HUES48 (cell line): ENCODE measurements around the gene SLC35A3.
"Not testable (repeated sequence)": the region's sequence is repeated elsewhere in the genome, so short reads cannot be mapped to it uniquely, and the experiment has no call there.

Source experiments
- H3K27ac ChIP-seq: one replicate; pipeline ENCODE4 v1.7.0; 2013; ENCODE audit warnings: low read depth, low read length, inconsistent platforms
- H3K27me3 ChIP-seq: 2 replicates; pipeline ENCODE4 v1.6.1; 2013; ENCODE audit warnings: mild to moderate bottlenecking, low read length; ENCODE audit not compliant: control insufficient read depth, insufficient read depth
- H3K36me3 ChIP-seq: 2 replicates; pipeline ENCODE4 v1.6.1; 2013; ENCODE audit warnings: low read length; ENCODE audit not compliant: control insufficient read depth, insufficient read depth
- H3K4me1 ChIP-seq: 2 replicates; pipeline ENCODE4 v1.6.1; 2013; ENCODE audit warnings: mild to moderate bottlenecking, low read length; ENCODE audit not compliant: control insufficient read depth, insufficient read depth
- H3K4me3 ChIP-seq: 2 replicates; pipeline ENCODE4 v1.5.1; 2013; ENCODE audit warnings: mild to moderate bottlenecking, low read depth, low read length
- H3K9ac ChIP-seq: 2 replicates; pipeline ENCODE4 v1.6.1; 2013; ENCODE audit warnings: mild to moderate bottlenecking, low read depth, low read length, moderate library complexity
- H3K9me3 ChIP-seq: 2 replicates; pipeline ENCODE4 v1.6.1; 2013; ENCODE audit warnings: low read length; ENCODE audit not compliant: control insufficient read depth, insufficient read depth

Gene SLC35A3

DNA sequence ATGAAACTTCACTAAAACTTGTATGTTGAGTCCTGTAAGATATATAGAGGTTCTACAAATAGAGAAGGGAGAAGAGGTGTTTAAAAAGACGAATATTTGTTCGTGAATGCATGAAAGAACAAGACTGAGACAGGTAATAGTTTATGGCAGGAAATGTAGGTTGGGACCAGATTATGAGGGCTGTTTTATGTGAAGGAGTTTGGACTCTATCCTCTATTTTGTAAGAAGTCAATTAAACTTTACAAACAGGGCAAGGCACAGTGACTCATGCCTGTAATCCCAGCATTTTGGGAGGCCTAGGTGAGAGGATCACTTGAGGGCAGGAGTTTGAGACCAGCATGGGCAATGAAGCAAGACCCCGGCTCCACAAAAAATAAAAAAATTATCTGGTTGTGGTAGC, 5.7 kb downstream of the SLC35A3 start:
- Histone ChIP-seq H3K4me3 (no peak overlapping the region), H3K36me3 (peaks cover 9% of the 10 kb centered on the region), H3K4me1 (peaks cover 5% of the 10 kb centered on the region; the same call in 1 of the 2 replicates), H3K27ac (no peak overlapping the region), H3K9me3 (no peaks in the 10 kb centered on the region), H3K9ac (no peak overlapping the region), H3K27me3 (no peaks in the 10 kb centered on the region)

DNA sequence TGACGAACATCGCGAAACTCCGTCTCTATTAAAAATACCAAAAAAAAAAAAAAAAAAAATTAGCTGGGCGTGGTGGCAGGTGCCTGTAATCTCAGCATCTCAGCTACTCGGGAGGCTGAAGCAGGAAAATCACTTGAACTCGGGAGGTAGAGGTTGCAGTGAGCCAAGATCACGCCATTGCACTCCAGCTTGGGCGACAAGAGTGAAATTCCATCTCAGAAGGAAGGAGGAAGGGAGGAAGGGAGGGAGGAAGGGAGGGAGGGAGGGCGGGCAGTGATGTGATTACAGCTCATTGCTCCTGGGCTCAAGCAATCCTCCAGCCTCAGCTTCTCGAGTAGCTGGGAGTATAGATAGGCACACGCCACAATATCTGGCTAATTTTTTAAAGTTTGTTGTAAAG, 7.5 kb downstream of the SLC35A3 start:
- not testable (repeated sequence) for H3K27me3 ChIP-seq, H3K27ac ChIP-seq, H3K9me3 ChIP-seq, H3K9ac ChIP-seq, H3K4me3 ChIP-seq, H3K36me3 ChIP-seq, H3K4me1 ChIP-seq

DNA sequence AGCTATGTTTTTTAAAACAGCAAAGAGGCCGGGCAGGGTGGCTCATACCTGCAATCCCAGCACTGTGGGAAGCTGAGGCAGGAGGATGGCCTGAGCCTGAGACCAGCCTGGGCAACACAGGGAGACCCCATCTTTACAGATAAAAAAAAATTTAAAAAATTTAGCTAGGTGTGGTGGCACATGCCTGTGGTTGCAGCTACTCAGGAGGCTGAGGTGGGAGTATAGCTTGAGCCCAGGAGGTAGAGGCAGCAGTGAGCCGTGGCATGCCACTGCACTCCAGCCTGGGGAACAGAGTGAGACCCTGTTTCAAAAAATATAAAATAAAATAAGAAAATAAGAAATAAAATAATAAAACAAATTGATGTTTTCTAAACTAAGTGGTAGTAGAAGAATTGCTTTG, 8.4 kb downstream of the SLC35A3 start:
- peaks cover 9% of the 10 kb centered on the region; the same call in 1 of the 2 replicates for H3K36me3 ChIP-seq

DNA sequence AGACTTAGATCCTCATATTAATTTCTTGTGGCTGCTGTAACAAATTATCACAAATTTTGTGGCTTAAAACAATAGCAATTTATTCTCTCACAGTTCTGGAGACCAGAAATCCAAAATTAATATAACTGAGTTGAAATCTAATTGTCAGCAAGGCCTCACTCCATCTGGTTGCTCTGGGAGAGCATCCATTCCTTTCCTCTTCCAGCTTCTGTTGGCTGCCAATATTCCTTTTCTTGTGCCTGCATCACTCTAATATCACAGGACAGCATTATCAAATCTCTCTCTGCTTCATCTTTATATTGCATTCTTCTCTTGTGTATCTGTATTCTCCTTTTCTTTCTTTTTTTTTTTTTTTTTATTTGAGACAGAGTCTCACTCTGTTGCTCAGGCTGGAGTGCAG, 9.3 kb downstream of the SLC35A3 start:
- H3K9me3 ChIP-seq, result no peaks in the 10 kb centered on the region
- H3K4me1 ChIP-seq, result no peaks in the 10 kb centered on the region
- H3K27ac ChIP-seq, result no peak overlapping the region
- no peak overlapping the region for H3K9ac ChIP-seq
- H3K36me3 ChIP-seq, result peaks cover 8% of the 10 kb centered on the region; the same call in 1 of the 2 replicates
- no peaks in the 10 kb centered on the region for H3K27me3 ChIP-seq
- no peak overlapping the region for H3K4me3 ChIP-seq

More for the DNA sequence above, 8.4 kb downstream of the SLC35A3 start:
- Histone ChIP-seq H3K4me1 (no peaks in the 10 kb centered on the region), H3K27ac (no peak overlapping the region), H3K9ac (no peak overlapping the region), H3K4me3 (no peak overlapping the region), H3K27me3 (no peaks in the 10 kb centered on the region), H3K9me3 (no peaks in the 10 kb centered on the region)

DNA sequence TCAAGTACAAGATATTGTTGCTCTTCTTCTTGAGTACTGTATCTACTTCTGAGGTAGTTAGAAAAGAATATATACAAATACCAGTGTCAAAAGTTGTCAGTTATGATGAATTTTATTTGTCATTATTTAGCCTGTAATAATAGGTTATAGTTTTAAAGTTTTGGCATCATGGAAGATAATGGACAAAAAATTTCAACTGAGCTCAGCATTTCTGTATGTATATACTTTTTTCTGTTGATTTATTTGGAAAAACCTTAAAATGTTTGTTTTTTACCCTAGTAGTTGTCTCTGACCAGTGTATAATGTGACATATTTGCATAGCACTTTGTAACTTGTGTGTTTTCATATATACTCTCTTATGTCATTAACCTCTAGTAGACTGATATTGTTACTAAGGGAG, 11.1 kb downstream of the SLC35A3 start:
- Histone ChIP-seq H3K4me3 (no peak overlapping the region), H3K27me3 (no peaks in the 10 kb centered on the region), H3K4me1 (no peaks in the 10 kb centered on the region), H3K36me3 (no peaks in the 10 kb centered on the region), H3K9me3 (no peaks in the 10 kb centered on the region), H3K27ac (no peak overlapping the region), H3K9ac (no peak overlapping the region)

DNA sequence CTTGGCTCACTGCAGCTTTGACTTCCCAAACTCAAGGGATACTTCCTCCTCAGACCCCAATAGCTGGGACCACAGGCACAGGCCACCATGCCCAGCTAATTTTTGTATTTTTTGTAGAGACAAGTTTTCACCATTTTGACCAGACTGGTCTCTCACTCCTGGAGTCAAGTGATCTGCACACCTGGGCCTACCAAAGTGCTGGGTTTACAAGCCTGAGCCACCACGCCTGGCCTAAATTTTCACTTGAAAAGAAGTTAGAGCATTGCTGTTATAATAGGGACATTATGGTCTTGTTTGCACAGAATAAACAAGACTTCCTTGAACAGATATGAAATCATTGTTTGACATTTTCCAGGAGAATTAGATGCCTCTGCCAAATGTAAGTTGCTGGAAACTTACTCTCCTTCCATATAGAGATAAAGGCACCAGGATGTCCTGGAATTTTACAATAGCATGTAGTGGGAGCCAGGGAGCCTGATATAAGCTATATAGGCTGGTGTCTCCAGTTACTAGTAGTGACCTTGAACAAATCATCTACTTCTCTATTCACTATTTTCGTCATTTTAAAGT, 16.9 kb downstream of the SLC35A3 start:
- H3K9ac ChIP-seq, result no peak overlapping the region
- no peak overlapping the region for H3K27ac ChIP-seq
- no peak overlapping the region for H3K4me3 ChIP-seq
- H3K9me3 ChIP-seq, result no peaks in the 10 kb centered on the region
- H3K4me1 ChIP-seq, result no peaks in the 10 kb centered on the region
- H3K36me3 ChIP-seq, result 0 out of 2 replicates have a peak, but pooled peaks cover 3% of the 10 kb centered on the region
- H3K27me3 ChIP-seq, result no peaks in the 10 kb centered on the region

DNA sequence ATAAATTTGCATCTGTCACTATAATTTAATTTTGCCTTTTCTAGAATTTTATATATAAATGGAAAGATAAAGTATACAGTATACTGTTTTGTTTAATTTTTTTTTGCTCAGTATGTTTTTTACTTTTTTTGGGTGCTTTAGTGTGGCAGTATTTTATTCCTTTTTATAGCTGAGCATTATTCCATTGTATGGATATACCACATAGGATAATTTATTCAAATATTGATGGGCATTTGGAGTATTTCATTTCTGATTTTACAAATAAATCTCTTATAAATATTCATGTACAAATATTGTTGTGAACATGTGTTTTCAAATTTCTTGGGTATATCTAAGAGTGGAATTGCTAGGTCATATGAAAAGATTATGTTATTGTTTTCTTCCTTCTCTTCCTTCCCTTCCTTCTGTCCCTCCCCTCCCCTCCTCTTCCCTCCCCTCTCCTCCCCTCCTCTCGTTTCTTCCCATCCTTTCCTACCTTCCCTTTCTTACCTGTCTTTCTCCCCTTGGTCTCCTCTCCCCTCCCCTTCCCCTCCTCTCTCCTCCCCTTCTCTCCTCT, 18.5 kb downstream of the SLC35A3 start:
- H3K9me3 ChIP-seq, result no peaks in the 10 kb centered on the region
- H3K27me3 ChIP-seq, result no peaks in the 10 kb centered on the region
- H3K4me1 ChIP-seq, result no peaks in the 10 kb centered on the region
- H3K36me3 ChIP-seq, result 0 out of 2 replicates have a peak, but pooled peaks cover 3% of the 10 kb centered on the region
- H3K9ac ChIP-seq, result no peak overlapping the region
- no peak overlapping the region for H3K4me3 ChIP-seq
- no peak overlapping the region for H3K27ac ChIP-seq

DNA sequence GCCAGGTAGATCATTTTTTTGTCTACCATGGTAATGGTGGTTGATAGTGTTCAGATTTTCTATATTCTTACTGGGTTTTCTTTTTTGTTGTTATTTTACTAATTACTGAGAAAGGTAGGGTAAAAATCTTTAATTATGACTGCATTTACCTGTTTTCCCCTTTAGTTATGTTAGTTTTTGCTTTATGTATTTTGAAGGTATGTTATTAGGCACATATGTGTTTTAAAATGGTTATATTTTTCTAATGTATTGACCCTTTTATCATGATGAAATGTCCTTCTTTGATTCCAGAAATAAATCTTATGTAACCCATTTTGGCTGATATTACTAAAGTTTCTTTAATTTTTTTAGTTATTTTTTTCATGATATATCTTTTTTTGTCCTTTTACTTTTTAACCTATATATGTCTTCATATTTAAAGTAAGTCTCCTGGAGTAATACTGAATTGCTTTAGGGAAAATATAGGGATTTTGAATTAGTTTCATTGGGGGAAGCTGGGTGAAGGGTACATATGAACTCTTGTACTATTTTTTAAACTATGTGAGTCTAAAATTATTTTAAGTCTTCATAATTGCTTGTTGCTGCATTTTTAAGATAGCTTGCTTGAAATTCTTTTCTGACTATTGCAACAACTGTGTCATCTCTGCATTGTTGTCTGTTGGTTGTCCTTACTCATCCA, 22.4 kb downstream of the SLC35A3 start:
- no peaks in the 10 kb centered on the region for H3K4me1 ChIP-seq
- H3K27ac ChIP-seq, result no peak overlapping the region
- no peak overlapping the region for H3K4me3 ChIP-seq

DNA sequence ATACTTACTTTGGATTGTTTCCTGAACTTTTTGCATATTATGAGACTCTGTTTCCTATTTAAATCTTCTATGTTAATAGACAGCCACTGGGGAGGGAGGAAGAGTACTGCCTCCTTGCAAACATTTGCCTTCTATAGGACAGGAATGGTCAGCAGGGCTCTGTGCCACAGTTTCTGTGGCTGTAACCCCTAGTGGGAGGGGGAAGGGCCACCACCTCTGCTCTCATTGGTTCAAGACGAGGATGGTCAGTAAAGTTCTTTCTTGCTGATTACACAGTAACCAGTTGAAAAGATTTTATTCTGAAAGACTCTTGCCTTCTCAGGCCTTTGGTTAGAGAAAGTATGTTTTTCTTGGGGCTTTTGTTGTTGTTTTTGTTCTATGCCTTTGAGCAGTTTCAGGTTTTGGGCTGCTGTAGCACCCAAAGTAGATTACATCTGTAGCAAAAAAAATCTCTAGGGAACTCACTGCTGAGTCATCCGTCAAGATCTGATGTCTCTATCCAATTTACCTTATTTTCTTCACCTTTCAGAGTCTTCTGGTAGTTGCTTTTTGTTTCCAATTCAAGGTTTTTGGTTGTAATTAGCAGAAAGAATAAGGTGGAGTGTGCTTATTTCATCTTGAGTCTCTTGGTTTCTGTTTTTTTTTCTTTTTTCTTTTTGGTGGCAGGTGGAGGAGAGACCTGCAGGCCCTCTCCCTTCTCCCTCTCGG, 23.1 kb downstream of the SLC35A3 start:
- no peaks in the 10 kb centered on the region for H3K27me3 ChIP-seq
- no peak overlapping the region for H3K4me3 ChIP-seq
- H3K9ac ChIP-seq, result no peak overlapping the region
- no peaks in the 10 kb centered on the region for H3K4me1 ChIP-seq
- H3K9me3 ChIP-seq, result no peaks in the 10 kb centered on the region
- H3K27ac ChIP-seq, result no peak overlapping the region
- 0 out of 2 replicates have a peak, but pooled peaks cover 6% of the 10 kb centered on the region for H3K36me3 ChIP-seq

More for the DNA sequence above, 22.4 kb downstream of the SLC35A3 start:
- Histone ChIP-seq H3K9me3 (no peaks in the 10 kb centered on the region), H3K36me3 (0 out of 2 replicates have a peak, but pooled peaks cover 6% of the 10 kb centered on the region), H3K9ac (no peak overlapping the region), H3K27me3 (no peaks in the 10 kb centered on the region)

DNA sequence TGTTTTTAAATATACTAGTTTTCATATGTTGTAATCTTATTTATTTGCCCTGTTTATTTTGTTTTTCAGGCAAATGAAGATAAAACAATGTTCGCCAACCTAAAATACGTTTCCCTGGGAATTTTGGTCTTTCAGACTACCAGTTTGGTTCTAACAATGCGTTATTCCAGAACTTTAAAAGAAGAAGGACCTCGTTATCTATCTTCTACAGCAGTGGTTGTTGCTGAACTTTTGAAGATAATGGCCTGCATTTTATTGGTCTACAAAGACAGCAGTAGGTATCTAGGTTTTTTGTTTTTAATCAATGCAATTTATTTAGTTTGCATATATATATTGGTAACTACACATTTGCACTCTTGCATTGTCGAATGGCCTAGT, 23.7 kb downstream of the SLC35A3 start:
- H3K4me1 ChIP-seq, result no peaks in the 10 kb centered on the region
- H3K27ac ChIP-seq, result no peak overlapping the region
- 0 out of 2 replicates have a peak, but pooled peaks cover 6% of the 10 kb centered on the region for H3K36me3 ChIP-seq
- H3K9ac ChIP-seq, result no peak overlapping the region
- no peaks in the 10 kb centered on the region for H3K9me3 ChIP-seq
- no peaks in the 10 kb centered on the region for H3K27me3 ChIP-seq
- H3K4me3 ChIP-seq, result no peak overlapping the region

DNA sequence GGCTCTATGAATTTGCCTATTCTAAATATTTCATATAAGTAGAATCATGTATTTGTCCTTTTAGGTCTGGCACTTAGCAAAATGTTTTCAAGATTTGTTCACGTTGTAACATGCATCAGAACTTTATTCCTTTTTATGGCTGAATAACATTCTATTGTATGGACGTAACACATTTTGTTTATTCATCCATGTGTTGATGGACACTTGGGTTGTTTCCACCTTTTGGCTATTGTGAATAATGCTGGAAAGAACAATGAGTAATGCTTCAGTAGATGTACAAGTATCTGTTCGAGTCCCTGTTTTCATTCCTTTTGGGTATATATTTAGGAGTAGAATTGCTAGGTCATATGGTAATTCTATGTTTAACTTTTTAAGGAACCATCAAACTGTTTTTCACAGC, 24.7 kb downstream of the SLC35A3 start:
- Histone ChIP-seq H3K4me1 (no peaks in the 10 kb centered on the region), H3K9ac (no peak overlapping the region), H3K9me3 (no peaks in the 10 kb centered on the region), H3K27ac (no peak overlapping the region), H3K27me3 (no peaks in the 10 kb centered on the region), H3K36me3 (0 out of 2 replicates have a peak, but pooled peaks cover 6% of the 10 kb centered on the region), H3K4me3 (no peak overlapping the region)
